IPS-20b (cell line): Measurements from ENCODE around the gene EPM2A.

Experiments used
- H3K27ac ChIP-seq: one replicate; pipeline ENCODE4 v1.5.1; 2013; ENCODE audit warnings: low read length
- H3K27me3 ChIP-seq: 2 replicates; pipeline ENCODE4 v1.6.1; 2013; ENCODE audit warnings: mild to moderate bottlenecking, low read length, inconsistent platforms; ENCODE audit not compliant: insufficient read depth
- H3K36me3 ChIP-seq: 2 replicates; pipeline ENCODE4 v1.6.1; 2013; ENCODE audit warnings: low read depth, mild to moderate bottlenecking, inconsistent platforms, low read length, moderate library complexity; ENCODE audit not compliant: insufficient read depth
- H3K4me1 ChIP-seq: 2 replicates; pipeline ENCODE4 v1.6.1; 2013; ENCODE audit warnings: mild to moderate bottlenecking, control low read depth, inconsistent platforms, low read length, moderate library complexity; ENCODE audit not compliant: insufficient read depth
- H3K4me3 ChIP-seq: 2 replicates; pipeline ENCODE4 v1.5.1; 2013; ENCODE audit warnings: mild to moderate bottlenecking, low read length, inconsistent platforms
- H3K9ac ChIP-seq: 2 replicates; pipeline ENCODE4 v1.6.1; 2013; ENCODE audit warnings: low read depth, mild to moderate bottlenecking, inconsistent platforms, low read length, moderate library complexity
- H3K9me3 ChIP-seq: 2 replicates; pipeline ENCODE4 v1.6.1; 2013; ENCODE audit warnings: mild to moderate bottlenecking, low read depth, low read length, inconsistent platforms; ENCODE audit not compliant: insufficient read depth

Gene EPM2A

GRCh38 chr6:145629478-145629877, 105.8 kb downstream of the EPM2A start:
- no peak overlapping the region for H3K9ac ChIP-seq

GRCh38 chr6:145627451-145627850, 107.9 kb downstream of the EPM2A start:
- Histone ChIP-seq H3K36me3 (no peaks in the 10 kb centered on the region), H3K27ac (no peak overlapping the region), H3K4me1 (no peaks in the 10 kb centered on the region), H3K27me3 (no peaks in the 10 kb centered on the region), H3K4me3 (no peak overlapping the region), H3K9ac (no peak overlapping the region), H3K9me3 (no peaks in the 10 kb centered on the region)

More at GRCh38 chr6:145629478-145629877, 105.8 kb downstream of the EPM2A start:
- no peak overlapping the region for H3K4me3 ChIP-seq
- H3K4me1 ChIP-seq: no peaks in the 10 kb centered on the region
- H3K36me3 ChIP-seq: no peaks in the 10 kb centered on the region
- H3K27me3 ChIP-seq: no peaks in the 10 kb centered on the region
- H3K27ac ChIP-seq: no peak overlapping the region
- H3K9me3 ChIP-seq: no peaks in the 10 kb centered on the region

GRCh38 chr6:145626857-145627256, 108.5 kb downstream of the EPM2A start:
- no peak overlapping the region for H3K9ac ChIP-seq
- no peak overlapping the region for H3K4me3 ChIP-seq
- H3K4me1 ChIP-seq: no peaks in the 10 kb centered on the region
- H3K27me3 ChIP-seq: no peaks in the 10 kb centered on the region
- H3K36me3 ChIP-seq: no peaks in the 10 kb centered on the region
- no peak overlapping the region for H3K27ac ChIP-seq
- H3K9me3 ChIP-seq: no peaks in the 10 kb centered on the region

- H3K4me1 ChIP-seq: no peaks in the 10 kb centered on the region
These were observed 112.1 kb downstream of the EPM2A start for GRCh38 chr6:145623231-145623630.

GRCh38 chr6:145621776-145622175, 113.5 kb downstream of the EPM2A start:
- Histone ChIP-seq H3K4me1 (no peaks in the 10 kb centered on the region), H3K9me3 (no peaks in the 10 kb centered on the region), H3K36me3 (no peaks in the 10 kb centered on the region), H3K27me3 (no peaks in the 10 kb centered on the region), H3K9ac (no peak overlapping the region), H3K27ac (no peak overlapping the region), H3K4me3 (no peak overlapping the region)

More at GRCh38 chr6:145623231-145623630, 112.1 kb downstream of the EPM2A start:
- Histone ChIP-seq H3K9ac (no peak overlapping the region), H3K9me3 (no peaks in the 10 kb centered on the region), H3K27me3 (no peaks in the 10 kb centered on the region), H3K27ac (no peak overlapping the region), H3K36me3 (no peaks in the 10 kb centered on the region), H3K4me3 (no peak overlapping the region)

GRCh38 chr6:145620088-145620487, 115.2 kb downstream of the EPM2A start:
- H3K27me3 ChIP-seq: no peaks in the 10 kb centered on the region
- no peak overlapping the region for H3K9ac ChIP-seq
- H3K27ac ChIP-seq: no peak overlapping the region
- H3K9me3 ChIP-seq: no peaks in the 10 kb centered on the region
- H3K4me1 ChIP-seq: no peaks in the 10 kb centered on the region
- H3K4me3 ChIP-seq: no peak overlapping the region
- no peaks in the 10 kb centered on the region for H3K36me3 ChIP-seq

GRCh38 chr6:145609521-145609920, 125.8 kb downstream of the EPM2A start:
- Histone ChIP-seq H3K27me3 (no peaks in the 10 kb centered on the region), H3K27ac (no peak overlapping the region), H3K9ac (no peak overlapping the region), H3K9me3 (no peaks in the 10 kb centered on the region), H3K4me1 (no peaks in the 10 kb centered on the region), H3K36me3 (no peaks in the 10 kb centered on the region), H3K4me3 (no peak overlapping the region)

GRCh38 chr6:145608850-145609249, 126.5 kb downstream of the EPM2A start:
- no peak overlapping the region for H3K9ac ChIP-seq
- no peak overlapping the region for H3K27ac ChIP-seq
- no peaks in the 10 kb centered on the region for H3K27me3 ChIP-seq
- no peak overlapping the region for H3K4me3 ChIP-seq
- H3K36me3 ChIP-seq: no peaks in the 10 kb centered on the region
- no peaks in the 10 kb centered on the region for H3K9me3 ChIP-seq
- no peaks in the 10 kb centered on the region for H3K4me1 ChIP-seq

GRCh38 chr6:145603991-145604390, 131.3 kb downstream of the EPM2A start:
- H3K4me1 ChIP-seq: no peaks in the 10 kb centered on the region
- H3K4me3 ChIP-seq: no peak overlapping the region
- no peaks in the 10 kb centered on the region for H3K27me3 ChIP-seq
- H3K36me3 ChIP-seq: no peaks in the 10 kb centered on the region
- no peak overlapping the region for H3K27ac ChIP-seq
- H3K9ac ChIP-seq: no peak overlapping the region
- no peaks in the 10 kb centered on the region for H3K9me3 ChIP-seq

GRCh38 chr6:145603424-145603833, 131.9 kb downstream of the EPM2A start:
- Histone ChIP-seq H3K4me3 (no peak overlapping the region), H3K27ac (no peak overlapping the region), H3K9ac (no peak overlapping the region), H3K36me3 (no peaks in the 10 kb centered on the region), H3K9me3 (no peaks in the 10 kb centered on the region), H3K27me3 (no peaks in the 10 kb centered on the region), H3K4me1 (no peaks in the 10 kb centered on the region)

GRCh38 chr6:145602726-145603326, 132.5 kb downstream of the EPM2A start:
- Histone ChIP-seq H3K36me3 (no peaks in the 10 kb centered on the region), H3K27me3 (no peaks in the 10 kb centered on the region), H3K4me3 (no peak overlapping the region), H3K9me3 (no peaks in the 10 kb centered on the region), H3K27ac (no peak overlapping the region), H3K4me1 (no peaks in the 10 kb centered on the region), H3K9ac (no peak overlapping the region)

GRCh38 chr6:145601397-145601796, 133.9 kb downstream of the EPM2A start:
- Histone ChIP-seq H3K4me3 (no peak overlapping the region), H3K9me3 (no peaks in the 10 kb centered on the region), H3K27ac (no peak overlapping the region), H3K27me3 (no peaks in the 10 kb centered on the region), H3K36me3 (no peaks in the 10 kb centered on the region), H3K9ac (no peak overlapping the region), H3K4me1 (no peaks in the 10 kb centered on the region)
